GM12873 (cell line): ENCODE results near the gene DLGAP5.
A peak's percentile ranks its signal among the peaks of the same experiment; 100 is the strongest.

Experiments
- TF ChIP-seq, protein P1 (sequence below): IDR thresholded peaks from 2 replicates; pipeline ENCODE4 v1.5.1; 2012; ENCODE audit warnings: low read depth, mild to moderate bottlenecking, moderate library complexity, low read length, control low read depth; ENCODE audit not compliant: insufficient read depth; ENCODE audit errors: missing control alignments

Gene DLGAP5

DNA sequence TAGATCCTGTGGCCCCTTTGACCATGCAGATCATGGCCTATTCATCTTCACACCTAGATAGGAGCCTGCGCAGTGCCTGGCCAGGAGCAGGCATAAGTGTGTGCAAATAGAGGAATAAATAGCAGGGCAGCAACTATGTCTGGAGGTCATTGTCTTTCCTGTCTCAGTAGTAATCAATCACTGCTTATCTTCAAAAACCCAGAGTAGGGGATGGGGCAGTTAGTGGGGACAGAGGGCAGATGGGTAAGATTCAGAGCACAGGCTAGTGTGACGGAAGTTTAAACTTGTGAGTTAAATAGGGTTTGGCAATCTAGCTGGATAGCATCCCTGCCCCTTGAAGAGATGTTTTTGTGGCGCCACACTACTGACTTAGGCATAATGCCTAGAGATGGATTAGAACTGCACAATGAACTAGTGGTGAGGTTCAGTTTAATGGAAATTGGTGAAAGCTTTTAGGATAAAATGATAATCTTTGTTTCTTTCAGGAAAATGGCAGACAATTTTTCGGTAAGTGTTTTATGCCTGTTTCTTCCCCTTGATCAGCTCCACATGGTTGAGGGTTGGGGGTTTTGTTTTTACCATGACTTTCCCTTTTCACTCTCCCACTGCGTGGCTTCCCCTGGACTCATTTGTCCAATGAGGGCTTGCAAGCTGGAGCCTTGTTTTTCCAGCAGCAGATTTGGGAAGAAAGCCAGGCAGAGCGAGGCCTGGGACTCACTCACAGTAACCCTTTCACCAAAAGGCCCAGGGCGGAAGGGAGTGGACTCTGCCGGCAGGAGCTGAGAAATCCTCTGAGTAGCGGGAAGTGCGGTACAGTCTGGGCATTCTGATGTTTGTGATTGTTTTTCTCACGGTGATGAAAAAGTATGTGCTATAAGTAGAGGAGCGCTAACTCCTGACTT is 54.2 kb downstream of the DLGAP5 start:
- TF ChIP-seq, protein P1, sequence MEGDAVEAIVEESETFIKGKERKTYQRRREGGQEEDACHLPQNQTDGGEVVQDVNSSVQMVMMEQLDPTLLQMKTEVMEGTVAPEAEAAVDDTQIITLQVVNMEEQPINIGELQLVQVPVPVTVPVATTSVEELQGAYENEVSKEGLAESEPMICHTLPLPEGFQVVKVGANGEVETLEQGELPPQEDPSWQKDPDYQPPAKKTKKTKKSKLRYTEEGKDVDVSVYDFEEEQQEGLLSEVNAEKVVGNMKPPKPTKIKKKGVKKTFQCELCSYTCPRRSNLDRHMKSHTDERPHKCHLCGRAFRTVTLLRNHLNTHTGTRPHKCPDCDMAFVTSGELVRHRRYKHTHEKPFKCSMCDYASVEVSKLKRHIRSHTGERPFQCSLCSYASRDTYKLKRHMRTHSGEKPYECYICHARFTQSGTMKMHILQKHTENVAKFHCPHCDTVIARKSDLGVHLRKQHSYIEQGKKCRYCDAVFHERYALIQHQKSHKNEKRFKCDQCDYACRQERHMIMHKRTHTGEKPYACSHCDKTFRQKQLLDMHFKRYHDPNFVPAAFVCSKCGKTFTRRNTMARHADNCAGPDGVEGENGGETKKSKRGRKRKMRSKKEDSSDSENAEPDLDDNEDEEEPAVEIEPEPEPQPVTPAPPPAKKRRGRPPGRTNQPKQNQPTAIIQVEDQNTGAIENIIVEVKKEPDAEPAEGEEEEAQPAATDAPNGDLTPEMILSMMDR: no peak

DNA sequence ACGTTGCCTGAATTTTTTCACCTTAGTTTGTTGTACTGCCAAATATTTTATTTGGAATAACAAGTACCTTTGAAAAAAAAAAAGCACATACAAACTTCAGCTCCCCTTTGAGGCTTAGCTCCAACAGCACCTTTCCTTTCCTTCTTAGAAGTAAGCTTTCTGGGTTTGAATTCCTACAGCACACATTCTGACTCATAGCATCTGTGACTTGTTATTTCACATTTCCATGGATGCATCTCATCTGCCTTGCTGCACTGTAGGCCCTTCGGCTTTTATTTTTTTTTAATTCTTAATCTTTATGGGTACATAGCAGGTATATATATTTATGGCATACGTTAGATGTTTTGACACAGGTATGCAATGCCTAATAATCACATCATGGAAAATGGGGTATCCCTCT is 55.1 kb downstream of the DLGAP5 start:
- TF ChIP-seq, protein P1: no peak

DNA sequence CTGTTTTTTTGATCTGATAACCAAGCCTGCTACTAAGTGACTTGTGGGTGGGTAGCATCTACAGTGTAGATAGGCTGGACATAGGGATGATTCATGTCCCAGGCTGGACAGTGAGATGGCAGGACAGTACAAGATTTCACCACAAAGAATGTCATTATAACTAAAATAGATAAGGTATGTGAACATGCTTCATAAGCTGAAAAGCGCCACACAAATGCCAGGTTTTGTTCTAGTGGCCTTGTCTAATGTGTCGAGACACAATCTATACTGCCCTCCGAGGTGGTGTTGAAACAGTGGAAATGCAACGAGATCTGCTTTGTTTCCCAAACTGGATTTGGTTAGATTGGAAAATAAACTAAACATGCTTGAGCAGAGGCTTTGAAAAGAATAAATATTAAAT is 58.0 kb downstream of the DLGAP5 start:
- TF ChIP-seq, protein P1: no peak

DNA sequence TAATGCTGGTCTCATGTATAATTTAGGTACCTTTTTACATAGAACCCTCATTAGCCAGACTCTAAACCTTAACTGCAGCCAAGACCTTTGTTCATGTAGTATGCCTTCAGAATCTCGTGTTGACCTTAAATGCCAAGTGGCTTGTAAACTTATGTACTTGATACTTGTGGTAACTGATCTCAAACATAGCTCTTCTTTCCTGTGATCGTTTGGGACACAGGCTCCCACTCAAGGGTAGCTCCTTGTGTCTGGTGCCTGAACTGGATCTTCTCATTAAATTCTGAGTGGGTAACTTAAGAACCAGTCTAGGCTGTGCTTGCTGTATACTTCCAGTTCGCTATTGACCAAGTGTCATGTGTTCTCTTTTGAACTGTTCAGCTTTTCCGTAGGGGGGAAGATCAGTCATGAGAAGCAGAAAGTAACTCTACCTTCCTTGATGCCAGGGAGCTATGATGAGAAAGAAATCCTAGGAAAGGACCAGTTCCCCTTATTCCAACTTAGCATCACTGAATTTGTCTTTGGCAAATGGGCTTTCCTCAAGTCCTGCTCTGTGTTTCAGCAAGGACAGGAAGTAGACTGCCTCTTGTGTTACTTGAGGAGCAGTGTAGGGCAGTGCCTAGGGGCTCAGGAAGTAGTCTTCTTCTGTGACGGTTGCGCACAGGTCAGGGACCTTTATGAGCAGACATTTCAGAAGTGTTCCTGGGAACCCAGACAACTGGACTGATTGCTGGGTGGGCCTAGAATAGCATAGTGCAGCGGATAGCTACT is 59.8 kb downstream of the DLGAP5 start:
- TF ChIP-seq, protein P1: peak; percentile 27

DNA sequence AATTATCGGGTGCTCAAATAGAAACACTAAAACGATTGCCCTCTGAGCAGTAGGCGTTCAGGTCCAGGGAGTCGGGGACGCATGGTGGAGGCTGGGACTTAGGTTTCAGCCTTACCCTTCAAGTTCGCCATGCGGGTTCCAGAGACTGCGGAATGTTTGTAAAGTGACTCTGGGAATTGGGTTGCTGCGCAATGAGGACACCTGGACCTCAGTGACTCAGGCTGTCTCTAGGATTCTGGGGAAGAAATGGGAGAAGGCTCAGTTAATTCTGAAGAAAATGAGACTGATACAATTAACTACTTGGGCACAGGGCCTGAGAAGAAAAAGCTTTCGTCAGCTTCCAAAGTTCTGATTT is 61.2 kb downstream of the DLGAP5 start:
- TF ChIP-seq, protein P1: no peak

DNA sequence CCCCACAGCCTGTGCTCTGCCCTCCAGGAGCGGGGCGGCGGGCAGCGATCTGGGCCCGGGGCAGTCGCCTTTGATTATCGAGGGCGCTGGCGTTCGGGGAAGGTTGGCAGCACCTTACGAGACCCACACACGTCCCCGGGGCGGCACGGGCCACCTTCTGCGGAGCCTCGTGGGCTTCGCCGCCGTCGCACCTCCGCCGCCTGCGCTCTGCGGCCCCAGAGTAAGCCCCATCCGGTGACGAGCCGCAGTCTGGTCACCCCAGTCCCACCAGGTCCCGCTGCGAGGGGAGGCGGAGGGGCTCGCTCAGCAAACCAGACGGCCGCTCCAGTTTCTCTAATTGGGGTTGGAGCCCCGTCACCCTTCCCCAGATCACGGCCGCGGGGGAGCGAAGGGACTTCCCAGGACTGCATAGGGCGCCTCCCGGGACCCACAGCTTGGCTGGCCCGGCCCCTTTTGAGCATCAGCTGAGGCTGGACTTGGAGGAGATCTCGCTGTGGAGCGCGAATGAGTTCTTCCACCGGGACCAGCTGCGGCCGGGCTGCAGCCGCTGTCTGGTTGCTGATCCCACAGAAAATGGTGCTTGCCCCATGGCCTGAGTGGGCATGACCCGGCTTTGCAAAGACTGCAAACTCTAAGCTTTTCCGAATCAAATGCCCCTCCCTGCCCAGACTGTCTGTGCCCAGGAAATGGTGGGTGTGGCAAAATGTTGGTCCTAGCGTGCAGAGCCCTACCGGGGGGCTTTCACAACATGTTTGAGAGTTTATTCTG is 61.8 kb downstream of the DLGAP5 start:
- TF ChIP-seq, protein P1: no peak

DNA sequence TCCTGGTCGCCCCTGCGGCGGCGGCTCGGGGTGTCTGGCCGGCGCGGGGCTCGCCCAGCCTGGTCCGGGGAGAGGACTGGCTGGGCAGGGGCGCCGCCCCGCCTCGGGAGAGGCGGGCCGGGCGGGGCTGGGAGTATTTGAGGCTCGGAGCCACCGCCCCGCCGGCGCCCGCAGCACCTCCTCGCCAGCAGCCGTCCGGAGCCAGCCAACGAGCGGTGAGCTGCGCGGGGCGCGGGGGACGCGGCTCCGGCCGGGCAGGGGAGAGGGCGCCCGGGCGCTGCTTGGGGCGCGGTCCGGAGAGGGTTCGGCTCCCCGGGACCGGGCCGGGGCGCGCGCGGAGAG is 62.3 kb downstream of the DLGAP5 start, which contains the start of gene LGALS3:
TSS of gene LGALS3 (plus strand) at position 167 of the 342 bp plus-strand sequence. CDS start 8,122 bp downstream, outside the sequence.
- TF ChIP-seq, protein P1: no peak
